GM18867 (cell line): Measurements from ENCODE around the gene MACROD2.
"Not testable (repeated sequence)": the region's sequence is repeated elsewhere in the genome, so short reads cannot be mapped to it uniquely, and the experiment has no call there.

Experiments
- ATAC-seq: cut with Tn5 transposase; IDR thresholded peaks from one replicate; pipeline ENCODE4 v1.9.1; 2021; ENCODE audit warnings: mild to moderate bottlenecking, moderate library complexity; ENCODE audit not compliant: unreplicated experiment

MACROD2 gene

GRCh38 chr20:14925300-14925699 lies 930.0 kb downstream of the MACROD2 start:
- ATAC-seq = no peak

- ATAC-seq = not testable (repeated sequence)
These were observed 931.1 kb downstream of the MACROD2 start for GRCh38 chr20:14926436-14926835.

GRCh38 chr20:14928083-14928482 lies 932.8 kb downstream of the MACROD2 start:
- ATAC-seq = no peak

GRCh38 chr20:14929388-14929787 lies 934.1 kb downstream of the MACROD2 start:
- no peak for ATAC-seq

GRCh38 chr20:14932040-14932439 lies 936.7 kb downstream of the MACROD2 start:
- ATAC-seq = no peak

- ATAC-seq = no peak
These were observed 940.0 kb downstream of the MACROD2 start for GRCh38 chr20:14935285-14935684.

- no peak for ATAC-seq
These were observed 941.7 kb downstream of the MACROD2 start for GRCh38 chr20:14937021-14937420.

- no peak for ATAC-seq
These were observed 942.5 kb downstream of the MACROD2 start for GRCh38 chr20:14937846-14938245.

GRCh38 chr20:14947536-14947935 lies 952.2 kb downstream of the MACROD2 start:
- no peak for ATAC-seq

- no peak for ATAC-seq
These were observed 952.6 kb downstream of the MACROD2 start for GRCh38 chr20:14947946-14948345.

- ATAC-seq = peak; percentile 34
These were observed 953.1 kb downstream of the MACROD2 start for GRCh38 chr20:14948416-14948815.

- ATAC-seq = no peak
These were observed 955.3 kb downstream of the MACROD2 start for GRCh38 chr20:14950633-14951032.

- ATAC-seq = peak; percentile 81
These were observed 955.8 kb downstream of the MACROD2 start for GRCh38 chr20:14951105-14951504.

GRCh38 chr20:14951707-14952418 lies 956.5 kb downstream of the MACROD2 start:
- no peak for ATAC-seq

GRCh38 chr20:14953736-14954135 lies 958.4 kb downstream of the MACROD2 start:
- no peak for ATAC-seq

GRCh38 chr20:14955399-14955798 lies 960.1 kb downstream of the MACROD2 start:
- ATAC-seq = no peak

GRCh38 chr20:14956026-14956425 lies 960.7 kb downstream of the MACROD2 start:
- ATAC-seq = no peak

GRCh38 chr20:14956538-14956937 lies 961.2 kb downstream of the MACROD2 start:
- no peak for ATAC-seq

GRCh38 chr20:14957402-14957801 lies 962.1 kb downstream of the MACROD2 start:
- ATAC-seq = no peak

- ATAC-seq = no peak
These were observed 963.3 kb downstream of the MACROD2 start for GRCh38 chr20:14958626-14959025.

GRCh38 chr20:14959506-14960475 lies 964.5 kb downstream of the MACROD2 start:
- no peak for ATAC-seq

GRCh38 chr20:14960831-14961230 lies 965.5 kb downstream of the MACROD2 start:
- no peak for ATAC-seq
